ENCODE data around the gene SLC7A14. TPM values are rescaled to one million over a fixed set of nuclear protein-coding genes. Genes with fewer than 3 reads are reported as not detected.

Gene SLC7A14
- total RNA-seq, 1 experiment from 2014 or later: not detected

GRCh38 chr3:170410428-170411029 is 175.3 kb downstream of the SLC7A14 start:
- no TSS peak for BruUV-seq (replicated peaks)
- no peaks in the 10 kb centered on the region for H3K9me3 ChIP-seq (ENCODE audit: control insufficient read depth in 1 of 2, insufficient read depth in 1 of 2, low read depth in 1 of 2, low read length in 2 of 2)
- no peak overlapping the region for H3K4me2 ChIP-seq (ENCODE audit: low read length)
- no peak for TF ChIP-seq SRF (IDR thresholded peaks at IDR 0.05; ENCODE audit: low read depth)
- peak; percentile 85 for TF ChIP-seq RAD21 (IDR thresholded peaks at IDR 0.05; ENCODE audit: low read depth)
- TF ChIP-seq REST (IDR thresholded peaks at IDR 0.05; ENCODE audit: low read depth): no peak
- TF ChIP-seq EZH2phosphoT487 (IDR thresholded peaks at IDR 0.05; ENCODE audit: borderline replicate concordance): no peak
- peak; percentile 56 to 86 (median 69) for TF ChIP-seq CTCF (IDR thresholded peaks at IDR 0.05 in 2 of 3, conservative IDR thresholded peaks at IDR 0.05 in 1 of 3; ENCODE audit: borderline replicate concordance in 1 of 3, insufficient read depth in 1 of 3, low read depth in 2 of 3, low read length in 2 of 3)
- no peak for TF ChIP-seq TCF7L2 (IDR thresholded peaks at IDR 0.05; ENCODE audit: borderline replicate concordance, extremely low read depth, insufficient read depth, insufficient read length)
- TF ChIP-seq CBX3 (IDR thresholded peaks at IDR 0.05; ENCODE audit: low read depth): 0 out of 2 replicates have a peak, but pooled peaks have one; percentile 24
- RAD21 ChIA-PET (ENCODE audit: low non-redundant PET in 1 of 2, low total read pairs in 2 of 2, uncharacterized antibody in 2 of 2, unreplicated experiment in 2 of 2): interaction anchor here (1.0 to 1.7 kb wide), 2 partner anchors 401 kb away, joined by 4 read pairs; no protein-coding TSS in a partner anchor
- H3K9ac ChIP-seq (ENCODE audit: low read length): no peak overlapping the region
- no peaks in the 10 kb centered on the region for H3K79me2 ChIP-seq (ENCODE audit: insufficient read depth, low read length)
- no peaks in the 10 kb centered on the region for H3K9me2 ChIP-seq (ENCODE audit: insufficient read depth)
- DNase-seq (ENCODE audit: low read depth, low spot score): peak; percentile 18
- POLR2A ChIA-PET: no interaction called here
- no peak overlapping the region for H3K4me3 ChIP-seq (replicated peaks in 1 of 2; ENCODE audit: low read depth in 1 of 2, low read length in 2 of 2)
- CTCF ChIA-PET: interaction anchor here (0.6 to 6.6 kb wide), 10 partner anchors 18 to 641 kb away, joined by 3 to 212 read pairs (median 4); partner anchors contain the start of gene ACTRT3
- H3K27me3 ChIP-seq (ENCODE audit: insufficient read depth, low read length): no peaks in the 10 kb centered on the region
- intact Hi-C loops (cut with micrococcal nuclease): loop anchor here (1.0 to 10.0 kb wide), 4 partner anchors 100 to 648 kb away; partner anchors contain the start of gene LRRC31
- no peaks in the 10 kb centered on the region for H4K20me1 ChIP-seq (ENCODE audit: insufficient read depth)
- ATAC-seq: peak; percentile 65
- no peak overlapping the region for H3K27ac ChIP-seq (ENCODE audit: low read depth, low read length)
- no peaks in the 10 kb centered on the region for H3K36me3 ChIP-seq (ENCODE audit: control insufficient read depth in 1 of 2, insufficient read depth in 2 of 2, low read length in 2 of 2)
- H3K4me1 ChIP-seq (ENCODE audit: control insufficient read depth in 1 of 2, insufficient read depth in 2 of 2, low read length in 2 of 2): no peaks in the 10 kb centered on the region
- no peak overlapping the region for H2AFZ ChIP-seq (ENCODE audit: low read depth, low read length, poor library complexity, severe bottlenecking)

Small RNA genes within 50 kb of the gene (microRNA-seq; reads per million reads assigned to microRNA genes)
- not detected for gene MIR6828 (ENCODE audit: borderline number of aligned reads)

Other genes starting within 250 kb of the SLC7A14 start
- gene SKIL, start 228.4 kb downstream of the SLC7A14 start, total RNA-seq (2021; ENCODE audit: unreplicated experiment): 15.1 TPM
- 0.22 TPM for gene CLDN11, start 167.2 kb downstream of the SLC7A14 start, total RNA-seq (2021; ENCODE audit: unreplicated experiment)